C4-2B (cell line): Measurements from ENCODE around the gene DYNLT2.
A peak's percentile ranks its signal among the peaks of the same experiment; 100 is the strongest.
"Not testable (repeated sequence)": the region's sequence is repeated elsewhere in the genome, so short reads cannot be mapped to it uniquely, and the experiment has no call there.

ENCODE experiments used
- H3K27ac ChIP-seq: fragments of 450-650 bp; 2 replicates; pipeline ENCODE4 v1.5.1; 2017
- CTCF ChIP-seq: fragments of 450-650 bp; conservative IDR thresholded peaks from 2 replicates; pipeline ENCODE4 v1.5.1; 2017; ENCODE audit warnings: mild to moderate bottlenecking
- ZFX ChIP-seq: fragments of 450-650 bp; IDR thresholded peaks from 2 replicates; pipeline ENCODE4 v1.6.1; 2017

DYNLT2 gene

DNA sequence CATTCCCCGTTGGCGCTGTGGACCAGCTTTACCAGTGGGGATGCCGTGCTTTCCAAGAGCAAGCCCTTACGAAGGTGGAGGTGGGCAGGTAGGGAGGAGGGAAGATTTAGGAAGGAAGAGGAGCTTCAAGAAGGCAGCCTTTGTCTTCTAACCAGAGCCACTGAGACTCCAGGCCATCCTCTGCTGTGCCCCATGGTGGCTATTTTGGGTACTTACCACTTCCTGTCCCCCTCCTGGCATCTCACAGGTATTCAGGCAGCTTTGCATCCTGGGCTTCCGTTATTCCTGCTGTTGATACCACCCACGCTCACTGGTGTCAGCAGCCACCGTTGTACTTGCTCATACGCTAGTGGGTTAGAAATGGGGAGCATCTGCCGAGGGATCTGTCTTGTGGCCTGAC, 23.0 kb upstream of the DYNLT2 start:
- no peak overlapping the region for H3K27ac ChIP-seq
- TF ChIP-seq ZFX: no peak
- no peak for TF ChIP-seq CTCF

- no peak overlapping the region for H3K27ac ChIP-seq
- TF ChIP-seq ZFX: no peak
- no peak for TF ChIP-seq CTCF
These were observed 15.8 kb upstream of the DYNLT2 start for GRCh38 chr6:169766921-169767736.

- H3K27ac ChIP-seq: no peak overlapping the region
- TF ChIP-seq CTCF (no peak), ZFX (no peak)
These were observed 14.9 kb upstream of the DYNLT2 start for GRCh38 chr6:169766232-169766631.

- H3K27ac ChIP-seq: not testable (repeated sequence)
These were observed 14.4 kb upstream of the DYNLT2 start for GRCh38 chr6:169765789-169766188.

GRCh38 chr6:169763881-169764280, 12.5 kb upstream of the DYNLT2 start:
- TF ChIP-seq ZFX (no peak), CTCF (no peak)
- H3K27ac ChIP-seq: no peak overlapping the region

GRCh38 chr6:169763308-169763707, 11.9 kb upstream of the DYNLT2 start:
- no peak overlapping the region for H3K27ac ChIP-seq
- TF ChIP-seq ZFX (no peak), CTCF (no peak)

DNA sequence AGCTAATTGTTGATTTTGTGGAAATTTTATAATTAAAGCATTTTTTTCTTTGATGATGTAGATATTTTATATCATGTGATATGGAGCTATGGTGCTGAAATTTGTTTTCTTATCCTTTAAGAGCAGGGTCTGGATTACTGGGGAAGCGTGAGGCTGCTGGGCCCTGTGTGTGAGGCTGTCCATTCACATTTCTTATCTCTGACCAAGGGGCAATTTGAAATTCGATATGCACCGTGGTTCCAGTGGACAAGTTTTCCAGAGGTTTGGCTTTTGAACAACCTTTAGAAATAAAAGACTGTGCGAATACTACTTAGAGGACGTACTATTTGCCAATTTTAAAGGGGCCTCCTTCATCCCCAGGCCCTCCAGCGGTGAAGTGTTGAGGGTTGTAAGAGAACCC, 3.8 kb upstream of the DYNLT2 start:
- TF ChIP-seq ZFX: no peak
- TF ChIP-seq CTCF: no peak
- no peak overlapping the region for H3K27ac ChIP-seq

DNA sequence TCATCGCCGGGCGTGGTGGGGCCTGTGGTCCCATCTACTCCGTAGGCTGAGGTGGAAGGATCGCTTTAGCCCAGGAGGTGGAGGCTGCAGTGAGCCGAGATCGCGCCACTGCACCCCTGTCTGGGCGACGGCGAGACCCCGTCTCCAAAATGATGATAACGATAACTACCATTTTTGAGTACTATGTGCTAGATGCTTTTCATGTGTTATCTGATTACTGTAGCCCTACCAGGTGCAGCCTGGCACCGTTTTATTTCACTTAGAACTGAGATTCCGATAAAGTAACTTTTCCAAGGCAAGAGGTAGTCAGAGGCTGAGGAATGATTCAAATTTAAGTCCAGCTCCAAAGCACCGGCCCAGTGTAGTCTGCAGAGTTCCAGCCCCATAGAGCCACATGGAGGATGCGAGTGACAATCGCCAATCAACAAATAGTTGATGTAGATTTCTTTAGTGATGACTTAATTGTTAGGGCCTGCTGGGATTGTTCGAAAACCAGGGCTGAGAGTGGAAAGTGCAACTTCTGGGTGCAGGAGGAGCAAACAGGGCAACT, 777 bp upstream of the DYNLT2 start:
- peak overlapping the region; percentile 94 for H3K27ac ChIP-seq
- no peak for TF ChIP-seq CTCF
- TF ChIP-seq ZFX: no peak
